Tibial nerve (tissue), 4 donors: ENCODE results near the gene OAS1. TPM values are rescaled to one million over a fixed set of nuclear protein-coding genes. Genes with fewer than 3 reads are reported as not detected.

Source experiments
- DNase-seq, 2 donors: peaks; one replicate each; pipeline ENCODE4 v3.0.0-alpha.2; 2019; ENCODE audit warnings: low spot score in 2 of 2
- H3K27ac ChIP-seq, 4 donors: fragments of 200-600 bp; sonication (generic) in 3 of 4; one replicate each; pipeline ENCODE4 v1.5.1; 2017 to 2019; ENCODE audit warnings: mild to moderate bottlenecking in 1 of 4
- H3K27me3 ChIP-seq, 2 donors: fragments of 200-600 bp; sonication (generic) in 1 of 2; one replicate each; pipeline versions ENCODE4 v1.5.1 to v1.6.0; 2017 to 2019
- H3K36me3 ChIP-seq, 3 donors: fragments of 200-600 bp; sonication (generic); one replicate each; pipeline ENCODE4 v1.5.1; 2018 to 2019
- H3K4me1 ChIP-seq, 4 donors: fragments of 200-600 bp; sonication (generic) in 3 of 4; one replicate each; pipeline ENCODE4 v1.5.1; 2017 to 2019
- H3K4me3 ChIP-seq, 4 donors: fragments of 200-600 bp; sonication (generic) in 3 of 4; one replicate each; pipeline ENCODE4 v1.5.1; 2017 to 2019; ENCODE audit warnings: mild to moderate bottlenecking in 1 of 4, moderate library complexity in 1 of 4
- H3K9me3 ChIP-seq, 4 donors: fragments of 200-600 bp; sonication (generic) in 3 of 4; one replicate each; pipeline ENCODE4 v1.5.1; 2017 to 2019
- CTCF ChIP-seq, 5 experiments: fragments of 200-600 bp in 3 of 5; fragments of 450-650 bp in 2 of 5; sonication (generic) in 3 of 5; IDR thresholded peaks; one replicate each; pipeline ENCODE4 v1.5.1; 2016 to 2019; ENCODE audit warnings: antibody characterized with exemption in 5 of 5, mild to moderate bottlenecking in 3 of 5, moderate library complexity in 2 of 5
- EP300 ChIP-seq, 2 donors: sonication (generic); formaldehyde crosslinking; IDR thresholded peaks; one replicate each; pipeline ENCODE4 v1.6.1; 2017; ENCODE audit warnings: antibody characterized with exemption in 2 of 2, mild to moderate bottlenecking in 1 of 2
- POLR2A ChIP-seq, 2 donors: fragments of 450-650 bp; IDR thresholded peaks; one replicate each; pipeline ENCODE4 v1.6.1; 2017; ENCODE audit warnings: antibody characterized with exemption in 2 of 2, mild to moderate bottlenecking in 2 of 2, moderate library complexity in 2 of 2
- WGBS, 2 donors: methylation state at CpG; one replicate each; pipeline ENCODE4 v1.1.5; 2018; 5-methylcytosine and 5-hydroxymethylcytosine counted together
- total RNA-seq, 4 donors: library from RNA; depleted of rRNA; stranded (reverse); fragments of >200 nt; gene quantifications; one replicate each; pipeline ENCODE4 v1.1.0, GENCODE V29; 2016

The OAS1 gene
- total RNA-seq, 4 donors from 2014 or later = 8.2 to 22.8 (median 11.3) TPM

- no peak for DNase-seq
- TF ChIP-seq CTCF (IDR thresholded peaks at IDR 0.05) (no peak), EP300 (IDR thresholded peaks at IDR 0.05) (no peak), POLR2A (IDR thresholded peaks at IDR 0.05) (no peak)
- WGBS, 2 donors = 95 to 97% methylated on average over 7 of the region's 7 CpGs
- Histone ChIP-seq H3K4me1 (no peaks in the 10 kb centered on the region), H3K4me3 (no peak overlapping the region), H3K36me3 (peaks cover 0 to 91% (median 0%) of the 10 kb centered on the region in 3 donors), H3K27ac (no peak overlapping the region), H3K9me3 (no peaks in the 10 kb centered on the region), H3K27me3 (no peaks in the 10 kb centered on the region)
These were observed 61.1 kb downstream of the OAS1 start for GRCh38 chr12:112967858-112968257.

Other genes with a start within 250 kb of the OAS1 start
- not detected for gene RPH3A, start 115.2 kb upstream of the OAS1 start, total RNA-seq
- gene OAS3, start 31.5 kb downstream of the OAS1 start, total RNA-seq = 10 to 100 TPM in 2 of 4 donors, 1 to 10 TPM in 2; 5.7 to 16.5 (median 11.3) TPM
- gene OAS2, start 71.6 kb downstream of the OAS1 start, total RNA-seq = 10 to 100 TPM in 1 of 4 donors, 1 to 10 TPM in 3; 3.1 to 28.4 (median 6.3) TPM
- gene DTX1, start 149.8 kb downstream of the OAS1 start, total RNA-seq = 10 to 100 TPM; 17.3 to 38.1 (median 25.4) TPM
- 1 to 10 TPM in 3 of 4 donors, under 1 TPM in 1; 0.87 to 5.2 (median 3.3) TPM for gene RASAL1, start 228.8 kb downstream of the OAS1 start, total RNA-seq
- not detected for gene CFAP73, start 242.8 kb downstream of the OAS1 start, total RNA-seq